Panc1 (cell line): ENCODE data around the gene SLCO1C1. TPM values are rescaled to one million over a fixed set of nuclear protein-coding genes. Genes with fewer than 3 reads are reported as not detected.

ENCODE experiments used
- ATAC-seq: fragments of 200-7000 bp; cut with Tn5 transposase; 2 replicates; pipeline ENCODE4 v1.9.1; 2020; ENCODE audit warnings: mild to moderate bottlenecking, moderate library complexity
- BruUV-seq: library from RNA; stranded (reverse); fragments of 400-500 nt; replicated peaks from 2 replicates; lab custom pipeline; 2021; lab: Mats Ljungman, UMichigan
- CTCF ChIA-PET: fragments of 300-600 bp; sonication (Branson Sonifier 250); formaldehyde crosslinking; loops from one replicate; lab custom pipeline; 2022; ENCODE audit warnings: antibody characterized with exemption; lab: Charles Lee
- POLR2A ChIA-PET: fragments of 300-600 bp; sonication (Branson Sonifier 250); formaldehyde crosslinking; loops from one replicate; lab custom pipeline; 2022; ENCODE audit warnings: antibody characterized with exemption; lab: Charles Lee
- DNase-seq: peaks from one replicate; pipeline ENCODE4 v3.0.0-alpha.2; 2010; ENCODE audit warnings: low read depth, low spot score
- H3K27ac ChIP-seq: 2 replicates; pipeline ENCODE4 v1.5.1; 2011; ENCODE audit warnings: mild to moderate bottlenecking, low read length, inconsistent platforms
- H3K27me3 ChIP-seq: fragments of 200-500 bp; sonication (Bioruptor generic); 2 replicates; pipeline ENCODE4 v1.6.0; 2014; ENCODE audit warnings: low read length, inconsistent platforms; ENCODE audit not compliant: control insufficient read depth, insufficient read depth
- H3K36me3 ChIP-seq: fragments of 200-500 bp; sonication (Bioruptor generic); 2 replicates; pipeline ENCODE4 v1.5.1; 2014; ENCODE audit warnings: inconsistent platforms, mild to moderate bottlenecking, low read length, moderate library complexity; ENCODE audit not compliant: control insufficient read depth, insufficient read depth
- H3K4me1 ChIP-seq: 2 replicates; pipeline ENCODE4 v1.5.1; 2011; ENCODE audit warnings: inconsistent platforms, mild to moderate bottlenecking, low read length, moderate library complexity; ENCODE audit not compliant: control insufficient read depth, insufficient read depth
- H3K4me3 ChIP-seq, 2 experiments: 2 replicates each; pipeline ENCODE4 v1.5.1; 2011 to 2012; ENCODE audit warnings: low read depth in 2 of 2, low read length in 2 of 2, mild to moderate bottlenecking in 2 of 2, inconsistent platforms in 1 of 2, moderate library complexity in 1 of 2
- H3K9me3 ChIP-seq: fragments of 200-500 bp; sonication (Bioruptor generic); 2 replicates; pipeline ENCODE4 v1.5.1; 2014; ENCODE audit warnings: low read depth, mild to moderate bottlenecking, inconsistent platforms, low read length, moderate library complexity; ENCODE audit not compliant: control insufficient read depth, insufficient read depth
- POLR2AphosphoS5 ChIP-seq: IDR thresholded peaks from 2 replicates; pipeline ENCODE4 v1.6.1; 2012; ENCODE audit warnings: mild to moderate bottlenecking, low read depth, low read length, moderate library complexity
- SIN3A ChIP-seq: IDR thresholded peaks from 2 replicates; pipeline ENCODE4 v1.6.1; 2012; ENCODE audit warnings: low read depth, mild to moderate bottlenecking, low read length, moderate library complexity, borderline replicate concordance; ENCODE audit not compliant: insufficient read depth
- TCF7L2 ChIP-seq: IDR thresholded peaks from 2 replicates; pipeline ENCODE4 v1.6.1; 2011; ENCODE audit warnings: mild to moderate bottlenecking, low read depth, low read length, inconsistent platforms
- in situ Hi-C: cut with HindIII; loops from 2 replicates; pipeline ENCODE4 v1.10.0; 2016; ENCODE audit warnings: low sequenced_read_pairs, low pct_unique_long_range_greater_than_20kb
- intact Hi-C: fragments of 100-400 bp; cut with micrococcal nuclease; formaldehyde crosslinking; loops from one replicate; pipeline ENCODE4 v1.10.0; 2022; ENCODE audit not compliant: unreplicated experiment
- total RNA-seq: library from RNA; stranded (reverse); gene quantifications from one replicate; pipeline ENCODE4 v1.2.1, GENCODE V29; 2021; ENCODE audit not compliant: unreplicated experiment
- TF ChIP-seq, protein P1 (sequence below): fragments of 450-650 bp; IDR thresholded peaks from 2 replicates; pipeline ENCODE4 v1.5.1; 2017; ENCODE audit warnings: mild to moderate bottlenecking
- TF ChIP-seq, protein P2 (sequence below), 2 experiments: IDR thresholded peaks; 2 replicates each; pipeline ENCODE4 v1.6.1; 2011 to 2012; ENCODE audit warnings: low read depth in 2 of 2, control low read depth in 1 of 2, low read length in 1 of 2, mild to moderate bottlenecking in 1 of 2, moderate library complexity in 1 of 2; ENCODE audit not compliant: insufficient read depth in 1 of 2

The SLCO1C1 gene
- total RNA-seq, 1 experiment from 2014 or later, result not detected

DNA sequence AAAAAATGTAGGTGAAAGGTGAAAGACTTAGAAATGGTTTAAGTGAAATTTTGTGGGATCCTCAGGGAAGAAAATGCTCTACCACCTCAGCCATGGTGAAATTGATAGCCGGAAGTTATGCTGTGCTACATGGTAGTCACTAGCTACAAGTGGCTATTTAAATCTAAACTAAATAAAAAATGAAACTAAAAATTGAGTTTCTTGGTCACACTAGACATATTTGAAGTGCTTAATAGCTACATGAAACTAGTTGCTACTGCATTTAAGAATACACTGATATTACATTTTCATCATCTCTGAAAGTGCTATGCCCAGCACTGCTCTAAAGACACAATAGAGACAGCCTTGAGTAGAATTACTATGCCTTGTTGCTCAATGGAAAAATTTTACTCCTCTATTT lies 105.0 kb downstream of the SLCO1C1 start:
- H3K4me1 ChIP-seq, result no peaks in the 10 kb centered on the region
- no peaks in the 10 kb centered on the region for H3K36me3 ChIP-seq
- H3K4me3 ChIP-seq, result no peak overlapping the region
- no peak for ATAC-seq
- ChIA-PET POLR2A (no interaction called here), CTCF (no interaction called here)
- H3K27me3 ChIP-seq, result no peaks in the 10 kb centered on the region
- no peaks in the 10 kb centered on the region for H3K9me3 ChIP-seq
- DNase-seq, result no peak
- BruUV-seq, result no TSS peak
- no peak overlapping the region for H3K27ac ChIP-seq
- TF ChIP-seq TCF7L2, result no peak
- no peak for TF ChIP-seq POLR2AphosphoS5
- no peak for TF ChIP-seq SIN3A
- TF ChIP-seq, protein P1, sequence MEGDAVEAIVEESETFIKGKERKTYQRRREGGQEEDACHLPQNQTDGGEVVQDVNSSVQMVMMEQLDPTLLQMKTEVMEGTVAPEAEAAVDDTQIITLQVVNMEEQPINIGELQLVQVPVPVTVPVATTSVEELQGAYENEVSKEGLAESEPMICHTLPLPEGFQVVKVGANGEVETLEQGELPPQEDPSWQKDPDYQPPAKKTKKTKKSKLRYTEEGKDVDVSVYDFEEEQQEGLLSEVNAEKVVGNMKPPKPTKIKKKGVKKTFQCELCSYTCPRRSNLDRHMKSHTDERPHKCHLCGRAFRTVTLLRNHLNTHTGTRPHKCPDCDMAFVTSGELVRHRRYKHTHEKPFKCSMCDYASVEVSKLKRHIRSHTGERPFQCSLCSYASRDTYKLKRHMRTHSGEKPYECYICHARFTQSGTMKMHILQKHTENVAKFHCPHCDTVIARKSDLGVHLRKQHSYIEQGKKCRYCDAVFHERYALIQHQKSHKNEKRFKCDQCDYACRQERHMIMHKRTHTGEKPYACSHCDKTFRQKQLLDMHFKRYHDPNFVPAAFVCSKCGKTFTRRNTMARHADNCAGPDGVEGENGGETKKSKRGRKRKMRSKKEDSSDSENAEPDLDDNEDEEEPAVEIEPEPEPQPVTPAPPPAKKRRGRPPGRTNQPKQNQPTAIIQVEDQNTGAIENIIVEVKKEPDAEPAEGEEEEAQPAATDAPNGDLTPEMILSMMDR, result no peak
- TF ChIP-seq, protein P2, sequence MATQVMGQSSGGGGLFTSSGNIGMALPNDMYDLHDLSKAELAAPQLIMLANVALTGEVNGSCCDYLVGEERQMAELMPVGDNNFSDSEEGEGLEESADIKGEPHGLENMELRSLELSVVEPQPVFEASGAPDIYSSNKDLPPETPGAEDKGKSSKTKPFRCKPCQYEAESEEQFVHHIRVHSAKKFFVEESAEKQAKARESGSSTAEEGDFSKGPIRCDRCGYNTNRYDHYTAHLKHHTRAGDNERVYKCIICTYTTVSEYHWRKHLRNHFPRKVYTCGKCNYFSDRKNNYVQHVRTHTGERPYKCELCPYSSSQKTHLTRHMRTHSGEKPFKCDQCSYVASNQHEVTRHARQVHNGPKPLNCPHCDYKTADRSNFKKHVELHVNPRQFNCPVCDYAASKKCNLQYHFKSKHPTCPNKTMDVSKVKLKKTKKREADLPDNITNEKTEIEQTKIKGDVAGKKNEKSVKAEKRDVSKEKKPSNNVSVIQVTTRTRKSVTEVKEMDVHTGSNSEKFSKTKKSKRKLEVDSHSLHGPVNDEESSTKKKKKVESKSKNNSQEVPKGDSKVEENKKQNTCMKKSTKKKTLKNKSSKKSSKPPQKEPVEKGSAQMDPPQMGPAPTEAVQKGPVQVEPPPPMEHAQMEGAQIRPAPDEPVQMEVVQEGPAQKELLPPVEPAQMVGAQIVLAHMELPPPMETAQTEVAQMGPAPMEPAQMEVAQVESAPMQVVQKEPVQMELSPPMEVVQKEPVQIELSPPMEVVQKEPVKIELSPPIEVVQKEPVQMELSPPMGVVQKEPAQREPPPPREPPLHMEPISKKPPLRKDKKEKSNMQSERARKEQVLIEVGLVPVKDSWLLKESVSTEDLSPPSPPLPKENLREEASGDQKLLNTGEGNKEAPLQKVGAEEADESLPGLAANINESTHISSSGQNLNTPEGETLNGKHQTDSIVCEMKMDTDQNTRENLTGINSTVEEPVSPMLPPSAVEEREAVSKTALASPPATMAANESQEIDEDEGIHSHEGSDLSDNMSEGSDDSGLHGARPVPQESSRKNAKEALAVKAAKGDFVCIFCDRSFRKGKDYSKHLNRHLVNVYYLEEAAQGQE (IDR thresholded peaks at IDR 0.05; ENCODE audit: insufficient read depth in 1 of 2, low read depth in 2 of 2, low read length in 1 of 2), result no peak
- in situ Hi-C loops (no loop called here), intact Hi-C loops (no loop called here)

DNA sequence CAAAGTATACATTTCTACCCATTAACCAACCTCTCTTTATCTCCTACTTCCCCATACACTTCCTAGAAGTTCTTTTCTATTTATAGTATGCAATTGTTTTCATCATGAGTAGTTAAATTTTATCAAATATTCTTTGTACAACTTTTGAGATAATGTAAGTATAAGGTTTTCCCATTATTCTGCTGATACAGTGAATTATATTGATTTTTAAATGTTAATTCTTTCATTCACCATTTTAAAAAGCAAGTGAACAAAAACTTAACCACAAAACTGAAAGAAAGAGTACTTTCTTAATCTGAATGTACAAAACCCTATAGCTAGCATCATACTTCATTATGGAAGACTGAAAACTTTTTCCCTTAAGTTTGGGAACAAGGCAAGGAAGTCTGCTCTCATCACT lies 105.9 kb downstream of the SLCO1C1 start:
- in situ Hi-C loops (no loop called here), intact Hi-C loops (no loop called here)
- Histone ChIP-seq H3K4me1 (no peaks in the 10 kb centered on the region), H3K4me3 (no peak overlapping the region), H3K9me3 (no peaks in the 10 kb centered on the region), H3K36me3 (no peaks in the 10 kb centered on the region), H3K27ac (no peak overlapping the region), H3K27me3 (no peaks in the 10 kb centered on the region)
- DNase-seq (no peak), ATAC-seq (no peak)
- no peak for TF ChIP-seq POLR2AphosphoS5
- TF ChIP-seq, protein P2 (IDR thresholded peaks at IDR 0.05; ENCODE audit: insufficient read depth in 1 of 2, low read depth in 2 of 2, low read length in 1 of 2), result no peak
- TF ChIP-seq TCF7L2, result no peak
- no peak for TF ChIP-seq SIN3A
- TF ChIP-seq, protein P1, result no peak
- BruUV-seq, result no TSS peak
- ChIA-PET POLR2A (no interaction called here), CTCF (no interaction called here)

Other genes starting within 250 kb of the SLCO1C1 start
- gene SLCO1B3, start 115.4 kb downstream of the SLCO1C1 start, total RNA-seq, result 0.85 TPM